ENCODE measurements around the gene TDP2. TPM values are rescaled to one million over a fixed set of nuclear protein-coding genes. Genes with fewer than 3 reads are reported as not detected.
"Not testable (repeated sequence)": the region's sequence is repeated elsewhere in the genome, so short reads cannot be mapped to it uniquely, and the experiment has no call there.

TDP2 gene
- total RNA-seq, 1 experiment from 2014 or later: 22.0 TPM

DNA sequence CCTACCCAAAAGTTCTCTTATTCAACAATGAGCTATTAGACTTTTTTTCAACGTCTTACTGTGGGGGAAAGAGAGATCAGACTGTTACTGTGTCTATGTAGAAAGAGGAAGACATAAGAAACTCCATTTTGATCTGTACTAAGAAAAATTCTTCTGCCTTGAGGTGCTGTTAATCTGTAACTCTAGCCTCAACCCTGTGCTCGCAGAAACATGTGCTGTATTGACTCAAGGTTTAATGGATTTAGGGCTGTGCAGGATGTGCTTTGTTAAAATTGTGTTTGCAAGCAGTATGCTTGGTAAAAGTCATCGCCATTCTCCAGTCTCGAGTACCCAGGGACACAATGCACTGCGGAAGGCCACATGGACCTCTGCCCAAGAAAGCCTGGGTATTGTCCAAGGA lies 4.9 kb downstream of the TDP2 start:
- DNase-seq (ENCODE audit: low read depth, low spot score); in situ Hi-C loops (cut with HindIII; ENCODE audit: low pct_unique_long_range_greater_than_20kb, low sequenced_read_pairs): not testable (repeated sequence)

DNA sequence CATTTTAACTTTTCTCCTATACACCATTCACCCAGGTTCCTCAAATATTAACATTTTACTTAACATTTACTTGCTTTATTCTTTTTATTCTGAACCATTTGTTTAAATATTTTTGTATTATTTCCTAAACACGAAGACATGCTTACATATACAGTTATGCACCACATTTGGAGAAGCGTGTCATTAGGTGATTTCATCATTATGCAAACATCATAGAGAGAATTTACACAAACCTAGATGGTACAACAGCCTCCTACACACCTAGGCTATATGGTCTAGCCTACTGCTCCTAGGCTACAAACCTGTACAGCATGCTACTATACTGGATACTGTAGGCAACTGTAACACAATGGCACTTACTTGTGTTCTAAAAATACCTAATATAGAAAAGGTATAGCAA lies 6.6 kb downstream of the TDP2 start:
- no peak for DNase-seq (ENCODE audit: low read depth, low spot score)
- in situ Hi-C loops (cut with HindIII; ENCODE audit: low pct_unique_long_range_greater_than_20kb, low sequenced_read_pairs): no loop called here

GRCh38 chr6:24659561-24659960 lies 7.1 kb downstream of the TDP2 start:
- no peak for DNase-seq (ENCODE audit: low read depth, low spot score)
- in situ Hi-C loops (cut with HindIII; ENCODE audit: low pct_unique_long_range_greater_than_20kb, low sequenced_read_pairs): no loop called here

DNA sequence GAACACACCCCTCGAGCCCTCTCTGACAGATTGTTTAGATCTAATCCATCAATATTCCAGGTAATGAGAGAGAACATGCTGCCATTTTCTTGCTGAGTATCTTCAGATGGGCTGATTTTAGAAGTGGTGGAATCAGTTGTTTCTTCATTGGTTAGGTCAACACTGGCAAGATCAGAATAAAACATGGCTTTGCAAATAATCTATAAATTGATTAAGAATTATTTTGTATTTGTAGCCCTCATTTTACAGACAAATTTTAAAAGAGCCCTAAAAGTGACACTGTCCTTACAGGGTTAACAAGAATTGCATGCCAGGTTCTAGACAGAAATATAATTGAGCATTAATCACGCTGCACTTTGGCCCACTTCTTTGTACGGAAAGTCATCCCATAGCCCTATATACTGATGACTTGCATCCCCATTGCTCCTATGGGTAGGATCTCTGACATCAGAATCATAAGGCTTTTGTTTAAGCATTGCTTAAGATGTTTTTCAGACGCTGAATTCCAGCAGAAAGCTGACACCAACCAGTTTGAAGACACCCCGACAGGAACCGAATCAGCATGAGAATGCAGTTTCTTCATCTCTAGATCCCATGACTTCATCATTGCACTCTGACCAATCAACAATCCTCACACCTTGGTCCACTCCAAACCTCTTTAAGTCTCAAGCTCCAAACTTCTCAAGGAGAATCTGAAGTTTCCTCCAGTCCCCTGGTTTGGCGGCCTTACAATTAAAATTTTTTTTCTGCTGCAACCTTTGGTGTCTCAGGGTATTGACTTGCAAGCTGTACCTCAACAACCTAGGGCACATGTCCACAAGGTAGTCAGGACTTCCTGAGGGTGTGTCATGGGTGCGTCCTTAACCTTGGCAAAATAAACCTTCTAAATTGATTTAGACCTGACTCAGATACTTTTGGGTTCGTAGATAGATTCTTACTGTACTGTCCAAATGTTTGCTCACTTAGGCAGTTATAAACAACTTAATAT lies 7.8 kb downstream of the TDP2 start:
- in situ Hi-C loops (cut with HindIII; ENCODE audit: low pct_unique_long_range_greater_than_20kb, low sequenced_read_pairs): no loop called here
- peak; percentile 58 for DNase-seq (ENCODE audit: low read depth, low spot score)

DNA sequence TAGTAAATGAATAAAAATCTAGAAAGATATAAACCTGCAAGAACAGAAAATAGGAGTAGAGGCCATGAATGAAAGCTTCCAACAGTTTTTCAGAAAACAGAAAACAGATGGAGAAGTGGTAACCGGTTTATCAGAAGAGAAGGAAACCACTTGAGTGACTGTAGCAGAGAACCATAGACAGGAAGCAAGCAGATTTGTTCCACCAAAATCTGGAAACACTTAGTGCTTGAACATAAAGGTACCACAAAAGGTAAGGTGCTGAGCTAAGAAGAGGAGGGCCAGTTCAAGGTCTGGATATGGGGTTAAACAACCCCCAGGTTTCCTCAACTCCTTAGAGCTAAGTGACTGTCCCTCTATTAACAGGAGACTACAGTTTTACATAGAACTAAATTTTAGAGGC lies 11.5 kb downstream of the TDP2 start:
- in situ Hi-C loops (cut with HindIII; ENCODE audit: low pct_unique_long_range_greater_than_20kb, low sequenced_read_pairs): no loop called here
- no peak for DNase-seq (ENCODE audit: low read depth, low spot score)

GRCh38 chr6:24650365-24650764 lies 16.3 kb downstream of the TDP2 start:
- no peak for DNase-seq (ENCODE audit: low read depth, low spot score)
- in situ Hi-C loops (cut with HindIII; ENCODE audit: low pct_unique_long_range_greater_than_20kb, low sequenced_read_pairs): no loop called here

DNA sequence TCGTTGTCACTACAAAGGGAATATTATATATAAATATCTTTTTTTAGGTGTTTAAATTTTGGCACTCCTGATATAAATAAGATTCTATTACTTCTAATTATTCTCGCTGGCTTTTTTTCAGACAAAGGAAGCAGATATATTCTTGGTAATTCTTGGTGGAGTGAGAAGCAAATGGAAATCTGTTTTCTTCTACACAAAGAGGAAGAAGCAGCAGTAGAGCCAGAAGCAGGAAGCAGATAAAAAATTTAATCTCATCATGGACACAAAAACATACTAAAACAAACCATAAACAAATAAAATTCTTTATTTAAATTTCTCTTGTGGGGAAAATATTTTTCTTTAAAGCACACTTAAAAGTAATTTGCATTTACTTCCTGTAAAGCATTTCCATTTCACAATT lies 17.0 kb downstream of the TDP2 start:
- no peak for DNase-seq (ENCODE audit: low read depth, low spot score)
- in situ Hi-C loops (cut with HindIII; ENCODE audit: low pct_unique_long_range_greater_than_20kb, low sequenced_read_pairs): no loop called here

- DNase-seq (ENCODE audit: low read depth, low spot score): no peak
- in situ Hi-C loops (cut with HindIII; ENCODE audit: low pct_unique_long_range_greater_than_20kb, low sequenced_read_pairs): no loop called here
Measured at GRCh38 chr6:24648276-24648675, 18.4 kb downstream of the TDP2 start.

GRCh38 chr6:24646771-24647170 lies 19.9 kb downstream of the TDP2 start:
- no peak for DNase-seq (ENCODE audit: low read depth, low spot score)

DNA sequence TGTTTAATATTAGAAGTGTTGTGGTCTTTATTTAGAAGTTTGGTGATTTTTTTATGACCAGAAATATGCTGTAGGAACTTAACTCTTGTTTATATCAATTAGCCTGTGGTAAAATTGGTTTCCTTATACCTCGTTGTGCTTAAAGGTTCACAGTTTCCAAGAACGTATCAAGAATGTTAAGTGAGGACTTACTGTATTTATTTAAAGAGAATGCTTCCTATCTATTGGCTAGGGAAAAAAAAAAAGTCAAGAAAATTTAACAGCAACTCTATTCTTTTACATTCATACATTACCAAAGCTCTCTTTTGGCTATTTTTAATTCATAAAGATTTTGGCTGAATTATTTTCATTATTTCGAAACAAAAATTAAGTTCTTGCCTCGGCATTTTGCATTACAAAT lies 22.3 kb downstream of the TDP2 start:
- DNase-seq (ENCODE audit: low read depth, low spot score): no peak
- in situ Hi-C loops (cut with HindIII; ENCODE audit: low pct_unique_long_range_greater_than_20kb, low sequenced_read_pairs): no loop called here

More at GRCh38 chr6:24646771-24647170, 19.9 kb downstream of the TDP2 start:
- in situ Hi-C loops (cut with HindIII; ENCODE audit: low pct_unique_long_range_greater_than_20kb, low sequenced_read_pairs): no loop called here

DNA sequence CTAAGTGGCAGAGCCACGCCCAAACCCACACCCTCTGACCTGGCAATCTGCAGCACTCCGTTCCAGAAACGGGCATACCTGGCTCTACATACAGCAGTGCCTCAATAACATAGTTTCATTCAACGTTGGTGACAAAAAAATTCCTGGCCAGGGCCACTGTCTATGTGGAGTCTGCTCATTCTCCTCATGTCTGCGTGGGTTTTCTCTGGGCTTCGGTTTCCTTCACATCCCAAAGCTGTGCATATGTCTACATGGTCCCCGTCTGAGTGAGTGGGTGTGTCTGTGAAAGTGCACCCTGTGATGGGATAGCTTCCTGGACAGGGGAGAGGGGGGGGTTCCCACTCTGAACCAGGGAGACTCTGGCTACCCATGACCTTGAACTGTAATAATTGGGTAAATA lies 22.8 kb downstream of the TDP2 start:
- no peak for DNase-seq (ENCODE audit: low read depth, low spot score)
- in situ Hi-C loops (cut with HindIII; ENCODE audit: low pct_unique_long_range_greater_than_20kb, low sequenced_read_pairs): no loop called here

DNA sequence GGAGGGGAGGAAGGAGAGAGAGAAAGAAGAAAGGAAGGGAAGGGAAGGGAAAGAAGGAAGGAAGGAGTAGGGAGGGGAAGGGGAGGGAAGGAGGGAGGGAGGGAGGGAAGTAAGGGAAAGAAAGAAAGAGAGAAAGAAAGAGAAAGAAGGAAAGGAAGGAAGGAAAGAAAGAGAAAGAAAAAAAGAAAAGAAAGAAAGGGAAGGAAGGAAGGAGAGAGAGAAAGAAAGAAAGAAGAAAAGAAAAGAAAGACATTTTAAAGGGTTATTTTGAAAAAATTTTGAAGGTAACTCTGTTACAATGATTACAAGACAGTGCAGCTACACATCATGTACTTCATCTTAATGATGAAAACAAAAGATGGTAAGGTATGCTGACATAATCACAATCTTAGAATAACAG lies 24.6 kb downstream of the TDP2 start:
- in situ Hi-C loops (cut with HindIII; ENCODE audit: low pct_unique_long_range_greater_than_20kb, low sequenced_read_pairs): no loop called here
- no peak for DNase-seq (ENCODE audit: low read depth, low spot score)

GRCh38 chr6:24640631-24641030 lies 26.1 kb downstream of the TDP2 start:
- DNase-seq (ENCODE audit: low read depth, low spot score); in situ Hi-C loops (cut with HindIII; ENCODE audit: low pct_unique_long_range_greater_than_20kb, low sequenced_read_pairs): not testable (repeated sequence)

GRCh38 chr6:24640166-24640565 lies 26.5 kb downstream of the TDP2 start:
- DNase-seq (ENCODE audit: low read depth, low spot score): no peak
- in situ Hi-C loops (cut with HindIII; ENCODE audit: low pct_unique_long_range_greater_than_20kb, low sequenced_read_pairs): no loop called here

GRCh38 chr6:24636681-24637080 lies 30.0 kb downstream of the TDP2 start:
- no peak for DNase-seq (ENCODE audit: low read depth, low spot score)
- in situ Hi-C loops (cut with HindIII; ENCODE audit: low pct_unique_long_range_greater_than_20kb, low sequenced_read_pairs): no loop called here

GRCh38 chr6:24632573-24632972 lies 34.1 kb downstream of the TDP2 start:
- DNase-seq (ENCODE audit: low read depth, low spot score): no peak
- in situ Hi-C loops (cut with HindIII; ENCODE audit: low pct_unique_long_range_greater_than_20kb, low sequenced_read_pairs): no loop called here

DNA sequence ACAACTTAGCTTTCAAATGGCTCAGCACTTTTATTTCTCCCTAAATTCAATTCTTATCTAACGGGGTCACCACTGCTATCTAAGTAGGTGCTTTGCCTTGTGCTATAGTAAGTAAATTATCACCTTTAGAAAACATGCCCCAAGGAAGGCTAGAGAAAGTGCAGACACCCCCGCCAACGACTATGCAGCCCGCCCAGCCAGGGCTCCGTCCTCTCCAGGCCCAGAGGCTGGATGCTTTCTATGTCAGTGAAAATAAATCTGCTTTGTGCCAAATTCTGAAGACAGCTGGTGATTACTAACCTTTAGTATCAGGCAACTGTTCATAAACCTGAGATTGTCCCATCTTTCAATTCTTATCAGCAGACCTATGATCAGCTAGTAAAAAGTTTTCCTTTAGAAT lies 35.0 kb downstream of the TDP2 start:
- DNase-seq (ENCODE audit: low read depth, low spot score): no peak
- in situ Hi-C loops (cut with HindIII; ENCODE audit: low pct_unique_long_range_greater_than_20kb, low sequenced_read_pairs): no loop called here

DNA sequence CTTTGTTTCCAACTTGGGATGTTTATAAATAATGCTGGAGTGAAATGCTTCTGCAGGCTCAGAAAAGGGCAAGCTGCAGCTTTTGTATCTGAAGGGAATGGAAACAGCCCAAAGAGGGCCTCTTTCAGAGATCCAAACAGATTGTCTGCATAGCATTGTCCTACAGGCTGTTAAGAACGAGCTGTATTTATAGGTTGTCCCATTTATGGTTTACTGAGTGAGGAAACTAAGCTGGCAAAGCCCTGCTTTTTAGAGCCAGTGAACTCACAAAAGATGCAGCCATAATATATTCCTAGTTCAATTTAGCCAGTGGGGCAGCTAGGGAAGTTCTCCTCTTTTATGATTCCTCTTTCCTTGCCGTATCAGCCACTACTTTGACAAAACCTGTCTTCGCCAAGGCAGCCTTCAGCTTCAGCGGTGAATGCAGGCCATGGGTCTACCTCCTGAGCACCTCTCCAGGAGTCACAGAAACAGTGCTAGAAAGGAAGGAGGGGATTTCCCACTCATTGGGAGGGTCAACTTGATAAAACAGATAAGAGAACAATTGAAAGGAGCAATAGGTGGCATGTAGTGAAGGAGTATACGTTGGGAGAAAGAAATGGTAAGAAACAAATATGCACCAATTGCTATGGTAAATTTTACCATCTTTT lies 35.7 kb downstream of the TDP2 start:
- in situ Hi-C loops (cut with HindIII; ENCODE audit: low pct_unique_long_range_greater_than_20kb, low sequenced_read_pairs): no loop called here

More for the DNA sequence above, 35.7 kb downstream of the TDP2 start:
- DNase-seq (ENCODE audit: low read depth, low spot score): no peak
